ENCODE measurements around the gene SELENOV.

Gene SELENOV

GRCh38 chr19:39515551-39516191 lies 732 bp downstream of the SELENOV start:
- no peak overlapping the region for H3K4me2 ChIP-seq (ENCODE audit: low read length)
- H3K9ac ChIP-seq (ENCODE audit: low read length), result no peak overlapping the region
- H2AFZ ChIP-seq (ENCODE audit: low read depth, low read length), result no peak overlapping the region
- no peak overlapping the region for H3K27ac ChIP-seq (ENCODE audit: low read length)
- no peaks in the 10 kb centered on the region for H3K27me3 ChIP-seq (ENCODE audit: low read depth, low read length)
- H3K4me1 ChIP-seq (ENCODE audit: low read length), result peaks cover 21% of the 10 kb centered on the region
- no peaks in the 10 kb centered on the region for H3K9me3 ChIP-seq (ENCODE audit: insufficient read depth, low read length)
- TF ChIP-seq CTCF (IDR thresholded peaks at IDR 0.05; ENCODE audit: low read depth, low read length), result no peak
- no peak for TF ChIP-seq EZH2phosphoT487 (IDR thresholded peaks at IDR 0.05; ENCODE audit: low read depth)
- H3K79me2 ChIP-seq (ENCODE audit: low read length), result no peaks in the 10 kb centered on the region
- no peaks in the 10 kb centered on the region for H4K20me1 ChIP-seq (ENCODE audit: insufficient read depth, low read length)
- H3K36me3 ChIP-seq (replicated peaks; ENCODE audit: low read depth, low read length), result no peaks in the 10 kb centered on the region
- H3K4me3 ChIP-seq (ENCODE audit: low read length), result no peak overlapping the region

GRCh38 chr19:39516270-39516669 lies 1.3 kb downstream of the SELENOV start:
- no peaks in the 10 kb centered on the region for H4K20me1 ChIP-seq (ENCODE audit: insufficient read depth, low read length)
- H3K36me3 ChIP-seq (replicated peaks; ENCODE audit: low read depth, low read length), result no peaks in the 10 kb centered on the region
- H3K79me2 ChIP-seq (ENCODE audit: low read length), result no peaks in the 10 kb centered on the region
- H3K9me3 ChIP-seq (ENCODE audit: insufficient read depth, low read length), result no peaks in the 10 kb centered on the region
- H3K9ac ChIP-seq (ENCODE audit: low read length), result no peak overlapping the region
- H3K4me2 ChIP-seq (ENCODE audit: low read length), result no peak overlapping the region
- TF ChIP-seq CTCF (IDR thresholded peaks at IDR 0.05; ENCODE audit: low read depth, low read length), result no peak
- no peak for TF ChIP-seq EZH2phosphoT487 (IDR thresholded peaks at IDR 0.05; ENCODE audit: low read depth)
- H3K4me3 ChIP-seq (ENCODE audit: low read length), result no peak overlapping the region
- H3K27ac ChIP-seq (ENCODE audit: low read length), result no peak overlapping the region
- no peak overlapping the region for H2AFZ ChIP-seq (ENCODE audit: low read depth, low read length)
- H3K27me3 ChIP-seq (ENCODE audit: low read depth, low read length), result no peaks in the 10 kb centered on the region
- peaks cover 27% of the 10 kb centered on the region for H3K4me1 ChIP-seq (ENCODE audit: low read length)

- no peak overlapping the region for H3K27ac ChIP-seq (ENCODE audit: low read length)
Measured at GRCh38 chr19:39517432-39517831, 2.5 kb downstream of the SELENOV start.

GRCh38 chr19:39518458-39518857 lies 3.5 kb downstream of the SELENOV start:
- TF ChIP-seq EZH2phosphoT487 (IDR thresholded peaks at IDR 0.05; ENCODE audit: low read depth) (no peak), CTCF (IDR thresholded peaks at IDR 0.05; ENCODE audit: low read depth, low read length) (no peak)
- H3K4me3 ChIP-seq (ENCODE audit: low read length), result peak overlapping the region; percentile 44
- H4K20me1 ChIP-seq (ENCODE audit: insufficient read depth, low read length), result no peaks in the 10 kb centered on the region
- peak overlapping the region; percentile 49 for H3K4me2 ChIP-seq (ENCODE audit: low read length)
- peaks cover 6% of the 10 kb centered on the region for H3K36me3 ChIP-seq (replicated peaks; ENCODE audit: low read depth, low read length)
- no peaks in the 10 kb centered on the region for H3K27me3 ChIP-seq (ENCODE audit: low read depth, low read length)
- peak overlapping the region; percentile 51; the same call in 1 of the 2 replicates for H2AFZ ChIP-seq (ENCODE audit: low read depth, low read length)
- H3K27ac ChIP-seq (ENCODE audit: low read length), result no peak overlapping the region
- peak overlapping the region; percentile 23 for H3K9ac ChIP-seq (ENCODE audit: low read length)
- H3K9me3 ChIP-seq (ENCODE audit: insufficient read depth, low read length), result no peaks in the 10 kb centered on the region
- H3K79me2 ChIP-seq (ENCODE audit: low read length), result no peaks in the 10 kb centered on the region
- H3K4me1 ChIP-seq (ENCODE audit: low read length), result peaks cover 34% of the 10 kb centered on the region

More at GRCh38 chr19:39517432-39517831, 2.5 kb downstream of the SELENOV start:
- Histone ChIP-seq H2AFZ (ENCODE audit: low read depth, low read length) (no peak overlapping the region), H3K9me3 (ENCODE audit: insufficient read depth, low read length) (no peaks in the 10 kb centered on the region), H3K4me2 (ENCODE audit: low read length) (no peak overlapping the region), H3K36me3 (replicated peaks; ENCODE audit: low read depth, low read length) (no peaks in the 10 kb centered on the region), H3K27me3 (ENCODE audit: low read depth, low read length) (no peaks in the 10 kb centered on the region), H3K4me3 (ENCODE audit: low read length) (no peak overlapping the region), H3K4me1 (ENCODE audit: low read length) (peaks cover 34% of the 10 kb centered on the region), H4K20me1 (ENCODE audit: insufficient read depth, low read length) (no peaks in the 10 kb centered on the region), H3K9ac (ENCODE audit: low read length) (no peak overlapping the region), H3K79me2 (ENCODE audit: low read length) (no peaks in the 10 kb centered on the region)
- no peak for TF ChIP-seq EZH2phosphoT487 (IDR thresholded peaks at IDR 0.05; ENCODE audit: low read depth)
- TF ChIP-seq CTCF (IDR thresholded peaks at IDR 0.05; ENCODE audit: low read depth, low read length), result no peak

All from OCI-LY3 (cell line).